GM19239 (cell line): Measurements from ENCODE around the gene ACOT7.

Experiments
- DNase-seq: peaks from one replicate; pipeline ENCODE4 v3.0.0; 2011; ENCODE audit warnings: low spot score; ENCODE audit not compliant: insufficient read length
- FAIRE-seq: peaks from 2 replicates; lab custom pipeline; 2011; peaks lifted over from hg19 to GRCh38; lab: Jason Lieb, UNC

Gene ACOT7

DNA sequence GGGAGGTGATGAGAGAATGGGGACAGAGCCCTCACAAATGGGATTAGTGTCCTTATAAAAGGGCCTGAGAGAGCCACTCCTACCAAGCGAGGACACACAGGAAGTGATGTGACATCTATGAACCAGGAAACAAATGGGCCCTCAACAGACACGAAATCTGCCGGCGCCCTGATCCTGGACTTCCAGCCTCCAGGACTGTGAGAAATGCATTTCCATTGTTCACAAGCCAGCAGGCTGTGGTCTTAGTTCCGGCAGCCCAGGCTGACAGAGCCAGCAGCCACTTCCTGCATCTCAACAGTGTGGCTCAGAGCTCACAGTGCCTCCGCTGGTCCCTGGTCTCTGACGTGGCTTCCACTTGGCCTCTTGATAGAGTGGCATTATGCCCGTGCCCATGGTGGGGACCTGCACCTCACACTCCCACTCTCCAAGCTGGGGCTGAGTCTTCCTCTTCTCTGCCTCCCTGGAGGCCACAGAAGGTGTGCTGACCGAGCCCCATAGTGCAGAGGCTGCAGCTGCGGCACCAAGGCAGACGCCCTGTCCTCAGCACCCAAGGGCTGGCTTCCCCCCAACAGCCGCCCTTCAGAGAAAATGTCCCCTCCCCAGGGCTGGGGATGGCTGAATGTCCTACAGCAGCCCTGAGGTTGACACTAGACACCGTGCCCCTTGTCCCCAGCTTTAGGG lies 44.9 kb downstream of the ACOT7 start:
- no peak for FAIRE-seq
- DNase-seq = no peak

DNA sequence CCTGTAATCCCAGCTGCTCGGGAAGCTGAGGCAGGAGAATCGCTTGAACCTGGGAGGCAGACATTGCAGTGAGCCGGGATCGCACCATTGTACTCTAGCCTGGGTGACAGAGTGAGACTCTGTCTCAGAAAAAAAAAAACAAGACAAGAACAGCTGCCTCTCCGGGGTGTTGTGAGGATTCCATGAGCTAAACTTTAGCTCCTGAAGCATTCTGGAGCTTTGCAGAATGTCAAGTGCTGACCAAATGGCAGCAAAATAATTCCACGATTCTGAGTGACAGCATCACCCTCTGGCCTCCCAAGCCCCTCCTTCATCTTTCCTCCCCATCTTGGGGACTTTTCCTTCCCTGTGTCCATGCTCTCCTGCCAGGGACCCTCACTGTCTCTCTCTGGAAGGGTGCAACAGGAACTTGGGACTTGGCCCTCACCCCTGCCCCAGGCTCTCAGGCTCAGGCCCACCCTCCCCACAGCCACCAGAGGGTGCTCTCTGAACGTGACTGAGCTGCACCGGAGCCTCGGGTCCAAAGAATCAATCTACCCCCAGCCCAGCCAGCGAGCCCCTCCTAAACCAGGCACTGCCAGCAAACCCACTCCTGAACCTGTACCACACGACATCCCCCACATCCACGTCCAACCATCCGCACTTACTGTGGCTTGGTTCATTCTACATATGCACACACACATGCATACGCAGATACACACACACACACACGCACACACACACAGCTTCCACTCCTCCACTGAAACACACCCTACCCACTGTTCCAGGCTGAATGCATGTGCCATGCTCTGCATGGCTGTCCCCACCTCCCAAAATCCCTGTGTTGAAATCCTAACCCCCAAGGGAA lies 45.7 kb downstream of the ACOT7 start:
- DNase-seq (peak; percentile 71), FAIRE-seq (peak; percentile 86)

DNA sequence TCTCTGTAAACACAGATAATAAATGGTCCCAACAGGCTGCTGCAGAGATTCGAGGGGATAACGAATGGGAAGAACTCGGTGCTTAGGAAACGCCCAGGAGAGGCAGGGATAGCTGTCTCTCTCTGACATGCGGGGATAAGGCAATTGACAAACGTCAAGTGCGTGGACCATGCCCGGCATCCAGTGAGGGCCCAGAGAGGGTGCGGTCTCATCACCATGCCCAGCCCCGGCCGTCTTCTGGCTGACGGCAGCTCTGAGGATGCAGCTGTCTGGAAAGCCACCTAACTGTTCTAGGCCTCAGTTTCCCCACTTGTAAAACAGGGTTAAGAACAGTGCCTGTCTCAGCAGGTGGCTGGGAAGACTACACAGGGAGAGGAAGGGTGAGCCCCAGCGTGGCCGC lies 48.1 kb downstream of the ACOT7 start:
- FAIRE-seq = no peak

DNA sequence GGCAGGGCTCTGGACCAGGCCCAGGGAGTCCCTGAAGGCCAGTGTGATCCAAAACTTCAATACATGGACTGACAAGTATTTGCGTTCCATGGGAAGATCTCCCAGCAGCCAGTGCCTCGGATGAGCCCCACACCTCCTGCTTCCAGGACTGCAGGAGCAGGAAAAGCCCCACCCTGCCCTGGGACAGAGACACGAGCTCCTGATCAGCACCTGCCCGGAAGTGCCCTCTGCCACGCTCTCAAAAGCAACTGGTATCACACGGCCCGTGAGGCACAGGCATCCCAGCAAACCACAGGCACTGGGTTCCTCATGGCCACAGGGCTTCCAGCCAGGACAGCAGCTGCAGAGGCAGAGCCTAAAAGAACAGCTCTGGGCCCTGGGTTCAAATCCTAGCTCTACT lies 48.6 kb downstream of the ACOT7 start:
- no peak for FAIRE-seq
- DNase-seq = no peak

More for the DNA sequence above, 48.1 kb downstream of the ACOT7 start:
- DNase-seq = no peak

DNA sequence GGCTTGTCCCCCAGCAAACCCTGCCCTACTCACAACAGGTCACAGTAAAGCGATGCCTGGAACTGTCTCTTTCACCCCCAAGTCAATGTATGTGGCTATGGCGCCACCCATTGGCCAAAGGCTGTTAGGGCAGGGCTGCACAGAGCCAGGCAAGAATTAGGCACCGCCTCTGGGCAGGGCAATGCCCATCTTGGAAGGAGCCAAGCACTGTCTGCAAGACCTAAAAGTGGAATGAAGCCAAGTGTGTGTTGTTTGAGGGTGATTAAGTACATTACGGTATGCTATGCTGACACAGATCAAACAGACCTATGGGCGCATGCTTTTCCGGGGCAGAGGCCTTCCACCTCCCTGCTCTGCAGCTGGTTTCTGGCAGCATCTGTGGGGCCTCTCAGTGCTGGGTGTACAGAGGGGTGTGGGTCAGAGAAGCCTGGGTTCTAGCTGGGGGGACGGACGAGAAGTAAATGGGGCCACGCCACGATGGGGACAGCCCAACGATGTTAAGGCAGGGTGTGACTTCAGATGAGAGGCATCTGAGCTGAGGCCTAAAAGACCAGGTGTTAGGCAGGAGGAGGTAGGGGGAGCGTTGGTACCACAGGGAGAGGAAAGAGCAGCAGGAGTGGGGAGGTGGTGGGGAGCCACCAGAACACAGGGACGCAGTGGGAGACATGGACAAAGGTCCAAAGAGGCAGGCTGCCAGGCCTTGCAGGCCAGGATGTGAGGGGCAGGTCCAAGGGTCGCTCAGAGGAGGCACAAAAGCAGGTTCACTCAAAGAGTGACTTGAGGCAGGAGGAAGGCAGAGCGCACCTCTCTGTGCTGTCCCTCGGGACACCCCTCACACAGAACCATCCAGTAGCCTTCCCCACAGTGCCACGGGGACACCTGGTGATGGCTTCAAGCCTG lies 49.8 kb downstream of the ACOT7 start:
- FAIRE-seq = peak; percentile 44
- DNase-seq = peak; percentile 60

DNA sequence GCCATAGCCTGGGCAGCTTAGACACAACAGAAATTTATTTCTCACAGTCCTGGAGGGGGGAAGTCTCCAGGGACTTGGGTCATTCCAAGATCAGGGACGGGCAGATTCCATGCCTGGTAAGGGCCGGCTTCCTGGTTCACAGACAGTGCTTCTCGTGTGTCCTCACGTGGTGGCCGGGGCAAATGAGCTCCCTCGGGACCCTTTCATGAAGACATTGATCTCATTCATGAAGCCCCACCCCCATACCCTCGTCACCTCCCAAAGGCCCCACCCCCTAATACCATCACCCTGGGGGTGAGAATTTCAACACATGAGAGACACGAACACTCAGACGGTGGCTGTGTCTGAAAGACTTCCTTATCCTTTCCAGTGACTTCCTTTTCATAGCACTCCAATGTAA lies 51.5 kb downstream of the ACOT7 start:
- FAIRE-seq = no peak
- no peak for DNase-seq

DNA sequence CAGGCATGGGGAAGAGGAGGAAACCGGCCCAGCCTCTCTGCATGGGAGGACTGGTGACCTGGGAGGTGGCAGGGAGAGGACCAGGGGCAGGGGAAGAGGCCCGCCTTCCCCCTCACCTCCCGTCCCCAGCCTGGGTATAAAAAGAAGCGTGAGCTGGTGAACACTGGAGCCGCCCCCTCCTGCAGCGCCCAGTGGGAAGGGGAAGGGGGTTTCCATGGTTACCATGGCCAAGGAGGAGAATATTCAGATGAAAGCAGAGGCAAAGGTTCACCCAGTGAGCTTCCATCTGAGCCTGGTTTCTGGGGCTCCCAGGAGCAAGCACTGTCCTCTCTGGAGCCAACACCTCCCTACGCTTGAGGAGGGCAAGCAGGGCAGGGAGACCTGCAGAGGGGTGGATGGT lies 54.9 kb downstream of the ACOT7 start:
- no peak for FAIRE-seq
- no peak for DNase-seq

DNA sequence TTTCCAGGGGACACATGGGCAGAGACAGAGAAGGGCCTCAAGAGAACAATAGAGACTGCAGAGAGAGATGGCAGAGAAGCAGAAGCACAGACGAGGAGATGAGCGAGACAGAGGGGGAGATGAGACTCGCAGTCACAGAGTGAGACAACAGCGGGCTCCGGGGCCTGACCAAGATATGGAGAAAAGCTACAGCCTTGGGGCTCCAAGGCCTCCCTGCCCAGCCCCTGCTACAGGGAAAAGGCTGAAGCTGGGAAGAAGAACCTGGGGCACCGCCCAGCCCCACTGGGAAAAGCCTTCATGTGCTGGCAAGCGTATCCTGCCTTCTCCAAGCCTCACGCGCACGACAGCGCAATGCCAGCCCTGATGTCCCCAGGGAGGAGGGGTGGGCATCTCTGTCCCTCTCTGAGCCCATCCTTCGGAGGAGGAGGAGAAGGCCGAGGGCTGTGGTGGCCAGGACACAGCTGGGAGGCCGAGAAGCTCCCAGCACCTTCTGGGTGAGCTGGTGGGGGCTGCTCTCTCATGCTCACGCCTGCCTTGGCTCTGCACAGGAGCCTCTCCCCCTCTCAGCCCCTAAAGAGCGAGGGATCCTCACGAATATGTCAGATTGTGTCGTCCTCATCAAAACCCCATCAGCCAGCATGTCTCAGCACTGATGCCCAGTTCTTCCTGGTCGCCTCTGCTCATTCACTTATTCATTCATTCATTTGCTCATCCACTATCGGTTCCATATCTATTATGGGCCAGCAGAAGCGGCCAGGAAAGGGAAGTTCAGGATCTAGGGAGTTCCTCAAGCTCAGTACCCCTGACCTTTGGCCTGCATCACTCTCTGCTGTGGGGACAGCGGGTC lies 56.6 kb downstream of the ACOT7 start:
- no peak for DNase-seq
- no peak for FAIRE-seq

DNA sequence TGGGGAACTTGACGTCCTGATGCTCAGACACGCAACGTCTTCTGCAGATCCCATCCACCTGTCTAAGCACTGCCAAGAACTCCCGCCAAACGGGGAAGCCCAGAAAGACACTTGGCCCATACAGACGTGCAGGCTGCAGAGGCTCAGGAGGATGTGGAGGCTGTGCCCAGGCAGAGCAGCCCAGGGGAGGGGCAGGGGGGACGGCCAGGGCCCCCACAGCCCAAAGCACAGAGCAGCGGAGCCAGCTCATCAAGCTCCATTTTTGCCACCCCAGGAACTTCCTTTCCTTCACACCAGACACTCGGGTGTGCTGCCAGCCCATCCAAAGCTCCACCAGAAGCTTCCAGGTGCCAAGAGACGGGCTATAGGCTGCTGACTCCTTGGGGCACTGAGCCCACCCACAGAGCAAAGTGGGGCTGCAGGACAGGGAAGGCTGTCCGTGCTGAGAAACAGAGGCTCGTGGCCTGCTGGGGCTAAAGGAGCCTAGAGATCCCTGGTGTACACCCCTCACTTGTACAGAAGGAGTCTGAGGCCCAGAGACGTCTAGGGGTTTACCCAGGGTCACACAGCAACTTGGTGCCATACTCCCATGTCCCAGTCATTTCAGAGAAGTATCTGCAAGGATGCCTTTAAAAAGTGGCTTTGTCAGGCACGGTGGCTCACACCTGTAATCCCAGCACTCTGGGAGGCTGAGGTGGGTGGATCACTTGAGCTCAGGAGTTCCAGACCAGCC lies 59.1 kb downstream of the ACOT7 start:
- FAIRE-seq (no peak), DNase-seq (no peak)

DNA sequence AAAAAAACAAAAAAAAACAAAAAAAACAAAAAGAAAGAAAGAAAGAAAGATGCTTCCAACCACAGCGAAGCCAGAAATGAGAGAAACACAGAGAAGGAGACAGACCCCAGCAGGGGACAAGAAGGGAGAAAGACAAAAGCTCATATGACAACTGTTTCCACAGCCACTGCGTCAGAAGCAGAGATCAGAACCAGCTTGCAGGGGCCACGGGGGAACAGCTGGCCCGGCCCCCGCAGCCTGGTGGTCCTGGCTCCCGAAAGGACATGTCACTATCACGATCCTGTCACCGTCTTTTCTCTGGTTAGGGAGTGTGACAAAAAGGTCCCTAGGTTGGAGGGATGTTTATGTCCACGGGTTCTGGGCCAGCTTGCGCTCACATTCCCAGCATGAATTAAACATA lies 60.7 kb downstream of the ACOT7 start:
- DNase-seq = no peak
- no peak for FAIRE-seq

DNA sequence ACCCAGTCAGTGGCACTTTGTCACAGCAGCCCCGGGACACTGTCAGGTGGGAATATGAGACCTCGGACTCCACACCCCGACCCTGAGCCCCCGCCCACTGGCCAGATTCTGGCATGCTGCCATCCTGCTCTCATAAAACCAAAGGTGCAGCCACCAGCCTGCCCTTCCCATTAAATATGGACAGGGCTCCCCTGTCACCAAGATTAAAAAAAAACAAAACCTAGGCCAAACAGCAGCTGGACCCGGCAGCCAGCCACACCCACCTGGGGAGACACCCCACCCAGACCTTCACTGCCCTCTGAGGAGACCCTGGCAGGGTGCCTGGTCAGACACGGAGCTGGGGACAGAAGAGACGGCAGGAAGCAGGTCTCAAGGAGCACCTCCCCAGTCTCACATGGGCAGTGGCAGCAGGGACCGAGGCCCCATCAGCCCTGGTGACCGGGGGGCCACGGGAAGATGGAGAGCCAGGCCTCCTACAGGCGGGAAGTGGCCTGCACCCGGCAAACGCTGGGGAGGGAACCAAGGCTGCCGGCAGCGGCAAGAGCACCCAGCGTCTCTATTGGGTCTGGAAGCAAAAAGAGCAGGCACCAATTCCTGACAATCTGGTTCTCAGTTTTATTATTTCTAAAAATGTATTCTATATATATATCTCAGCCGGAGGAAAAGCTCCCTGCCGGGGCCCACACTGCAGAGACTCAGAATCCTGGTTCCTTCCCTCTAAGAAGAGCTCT lies 61.9 kb downstream of the ACOT7 start:
- FAIRE-seq (no peak), DNase-seq (no peak)

DNA sequence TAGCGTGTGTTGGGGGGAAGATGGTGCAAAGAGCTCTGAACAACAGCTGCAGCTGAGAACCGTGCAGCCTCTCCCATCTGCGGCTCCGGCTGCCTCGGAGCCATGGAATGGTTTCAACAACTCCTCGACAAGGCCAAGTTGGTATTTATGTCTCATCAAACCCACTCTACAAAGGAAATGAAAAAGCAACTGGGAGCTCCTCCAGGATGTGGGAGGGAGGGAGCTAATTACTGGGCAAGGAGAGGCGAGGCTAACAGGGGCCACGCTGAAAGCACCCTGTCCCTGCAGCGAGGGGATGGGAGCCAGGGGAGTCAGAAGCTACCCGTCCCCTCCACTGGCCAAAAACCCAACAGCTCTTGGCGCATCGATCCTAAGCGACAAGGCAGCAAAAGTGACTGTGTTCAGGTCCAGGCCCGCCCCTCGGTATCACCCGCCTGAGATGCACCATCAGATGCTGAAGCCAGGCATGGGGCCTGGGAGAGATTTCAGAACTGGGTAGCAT lies 63.1 kb downstream of the ACOT7 start:
- FAIRE-seq (no peak), DNase-seq (no peak)

DNA sequence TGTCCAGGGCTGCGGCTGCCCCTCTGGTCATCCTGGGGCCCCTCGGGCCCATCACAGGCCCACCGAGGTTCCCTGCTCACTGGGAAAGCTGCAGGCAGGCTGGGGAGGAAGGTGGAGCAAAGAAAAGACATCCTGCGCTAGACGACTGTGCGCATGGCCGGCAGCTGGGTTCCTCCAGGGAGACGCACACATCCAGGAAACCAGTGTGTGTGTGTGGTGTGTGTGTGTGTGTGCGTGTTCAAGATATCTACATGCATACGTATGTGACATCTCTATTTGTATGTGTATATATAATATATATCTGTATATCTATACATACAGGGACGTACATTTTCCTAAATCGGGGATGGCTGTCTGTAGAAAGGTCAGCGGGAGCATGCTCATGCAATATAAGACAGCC lies 63.7 kb downstream of the ACOT7 start:
- FAIRE-seq (no peak), DNase-seq (no peak)

DNA sequence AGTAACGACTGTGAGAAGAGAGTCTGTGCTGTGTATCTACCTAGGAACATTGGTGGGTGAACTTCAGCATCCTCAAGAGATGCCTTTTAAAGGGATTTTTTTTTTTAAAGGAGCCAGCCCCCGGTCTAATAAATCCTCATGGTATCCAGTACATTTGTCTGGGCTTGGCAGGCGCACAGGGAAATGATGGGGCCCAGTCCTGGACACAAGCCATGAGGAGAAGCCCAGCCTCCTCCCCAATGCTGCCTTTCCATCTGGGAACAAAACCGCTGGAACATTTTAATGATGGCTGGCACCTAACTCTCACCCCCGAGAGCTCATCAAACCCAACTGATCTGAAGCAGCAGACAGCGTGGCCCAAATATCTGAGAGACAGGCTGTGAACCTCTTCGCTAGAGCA lies 64.2 kb downstream of the ACOT7 start:
- FAIRE-seq (no peak), DNase-seq (no peak)

DNA sequence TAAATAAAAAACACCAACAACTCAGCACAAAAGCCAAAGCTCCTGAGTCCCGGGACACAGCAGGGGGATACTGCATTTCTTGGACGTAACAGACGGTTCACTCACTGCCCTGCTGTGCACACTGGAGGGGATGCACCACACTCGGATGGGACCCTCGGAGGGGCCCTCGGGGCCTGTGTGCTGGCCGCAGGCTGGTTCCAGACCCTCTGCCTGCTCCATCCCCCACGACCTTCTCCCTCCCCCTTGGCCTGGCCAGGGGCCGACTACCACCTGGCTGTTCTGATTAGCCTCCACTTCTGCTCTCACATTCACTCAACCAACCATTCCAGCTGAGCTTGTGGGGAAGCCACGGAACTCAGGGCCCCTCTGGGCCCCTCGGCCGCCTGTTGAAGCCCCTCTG lies 64.9 kb downstream of the ACOT7 start:
- no peak for DNase-seq
- no peak for FAIRE-seq

DNA sequence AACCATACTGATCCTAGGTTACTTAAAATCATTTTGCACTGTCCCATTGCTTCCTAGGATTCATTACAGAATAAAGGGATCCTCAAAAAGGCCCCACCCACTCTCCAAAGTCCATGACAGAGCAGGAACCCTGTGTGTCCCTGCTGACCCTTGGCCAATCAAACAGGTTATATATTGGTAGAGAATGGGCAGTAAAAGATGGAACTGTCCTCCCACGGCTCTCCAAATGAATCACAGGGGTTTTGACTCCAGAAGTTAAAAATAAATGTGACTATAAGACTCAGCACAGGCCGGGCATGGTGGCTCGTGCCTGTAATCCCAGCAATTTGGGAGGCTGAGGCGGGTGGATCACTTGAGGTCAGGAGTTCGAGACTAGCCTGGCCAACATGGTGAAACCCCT lies 65.5 kb downstream of the ACOT7 start:
- DNase-seq (no peak), FAIRE-seq (no peak)

DNA sequence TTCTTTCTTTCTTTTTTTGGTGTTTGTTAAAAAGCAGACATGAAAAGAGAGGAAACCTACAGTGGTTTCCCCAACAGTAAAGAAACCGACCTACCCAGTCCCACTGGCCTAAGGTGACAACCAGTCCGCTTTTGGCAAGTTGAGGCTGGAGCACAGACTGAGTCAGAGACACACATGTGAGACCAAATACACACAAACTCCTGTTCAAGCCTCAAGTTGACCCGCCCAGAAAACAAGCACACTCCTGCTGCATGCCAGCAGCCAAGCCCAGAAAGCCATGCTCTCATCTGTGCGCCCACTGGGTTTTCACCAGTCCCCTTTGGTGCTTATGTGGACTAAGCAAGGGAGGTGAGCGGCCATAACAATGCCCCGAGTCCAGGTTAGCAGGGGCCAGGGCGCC lies 68.1 kb downstream of the ACOT7 start:
- DNase-seq (no peak), FAIRE-seq (no peak)

DNA sequence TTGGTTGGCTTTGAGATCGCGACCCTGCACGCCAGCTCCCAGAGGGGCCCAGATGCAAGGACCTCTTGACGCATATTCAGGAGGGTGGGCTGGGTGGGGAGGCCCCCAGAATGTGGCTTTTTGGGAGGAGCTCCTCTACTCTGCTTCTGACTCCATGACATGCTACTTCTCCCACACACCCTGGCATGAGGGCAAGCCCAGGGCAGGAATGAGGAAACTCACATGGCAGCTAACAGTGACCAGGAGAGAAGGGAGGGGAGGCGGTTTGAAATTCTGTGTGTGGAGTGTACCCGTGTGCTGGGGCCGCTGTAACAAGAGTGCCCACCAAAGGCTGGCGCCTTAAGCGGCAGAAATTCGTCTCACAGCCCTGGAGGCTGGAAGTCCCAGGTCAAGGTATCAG lies 71.4 kb downstream of the ACOT7 start:
- DNase-seq (no peak), FAIRE-seq (no peak)
